ENCODE results near the gene SH3D19.

- TF ChIP-seq POLR2A (IDR thresholded peaks at IDR 0.05) (no peak), CTCF (IDR thresholded peaks at IDR 0.05) (no peak), POLR2AphosphoS5 (IDR thresholded peaks at IDR 0.05) (no peak), EP300 (IDR thresholded peaks at IDR 0.05) (no peak)
Observed at GRCh38 chr4:151316645-151317044, 8.8 kb downstream of the SH3D19 start.
